GM12878 (cell line): ENCODE results near the gene KCNAB3. TPM values are rescaled to one million over a fixed set of nuclear protein-coding genes. Genes with fewer than 3 reads are reported as not detected.

Experiments
- ATAC-seq: fragments of 200-7000 bp; cut with Tn5 transposase; 3 replicates; pipeline ENCODE4 v1.9.1; 2020; ENCODE audit warnings: mild to moderate bottlenecking, moderate library complexity
- BruUV-seq: library from RNA; stranded (reverse); fragments of 400-500 nt; replicated peaks from 2 replicates; lab custom pipeline; 2021; lab: Mats Ljungman, UMichigan
- CTCF ChIA-PET: fragments of 300-600 bp; sonication (Branson Sonifier 250); formaldehyde crosslinking; extraction: SDS; loops from one replicate; lab custom pipeline; 2021; ENCODE audit warnings: inconsistent platforms; lab: Yijun Ruan, JAX
- POLR2A ChIA-PET: fragments of 350-600 bp; formaldehyde crosslinking; extraction: SDS; loops from one replicate; lab custom pipeline; 2021; ENCODE audit warnings: inconsistent platforms; lab: Charles Lee
- RAD21 ChIA-PET: fragments of 300-600 bp; sonication (Branson Sonifier 250); formaldehyde crosslinking; loops from one replicate; lab custom pipeline; 2023; ENCODE audit warnings: antibody characterized with exemption; ENCODE audit not compliant: unreplicated experiment; lab: Charles Lee
- SMC1A ChIA-PET: fragments of 300-600 bp; sonication (Branson Sonifier 250); formaldehyde crosslinking; loops from one replicate; lab custom pipeline; 2023; ENCODE audit not compliant: unreplicated experiment, uncharacterized antibody; lab: Charles Lee
- DNase-seq: peaks from one replicate; pipeline ENCODE4 v3.0.0-alpha.2; 2011; ENCODE audit warnings: low read depth, low spot score
- FAIRE-seq: peaks from 3 replicates; lab custom pipeline; 2011; peaks lifted over from hg19 to GRCh38; lab: Jason Lieb, UNC
- H2AFZ ChIP-seq: 2 replicates; pipeline ENCODE4 v1.6.0; 2011; ENCODE audit warnings: low read depth, low read length, control low read depth; ENCODE audit not compliant: control insufficient read depth
- H3K27ac ChIP-seq: 2 replicates; pipeline ENCODE4 v1.5.1; 2011; ENCODE audit warnings: control low read depth; ENCODE audit not compliant: control insufficient read depth, insufficient read depth
- H3K27me3 ChIP-seq, 2 experiments: replicated peaks in 1 of 2; 2 replicates each; pipeline versions ENCODE4 v1.6.0 to v1.6.1; 2011; ENCODE audit warnings: low read length in 1 of 2; ENCODE audit not compliant: control insufficient read depth in 2 of 2, insufficient read depth in 2 of 2
- H3K36me3 ChIP-seq, 2 experiments: 2 replicates each; pipeline ENCODE4 v1.5.1; 2011; ENCODE audit warnings: low read length in 1 of 2; ENCODE audit not compliant: control insufficient read depth in 2 of 2, insufficient read depth in 2 of 2
- H3K4me1 ChIP-seq: 2 replicates; pipeline ENCODE4 v1.6.1; 2011; ENCODE audit warnings: mild to moderate bottlenecking, low read length, moderate library complexity, mixed read lengths; ENCODE audit not compliant: control insufficient read depth, insufficient read depth
- H3K4me2 ChIP-seq: 2 replicates; pipeline ENCODE4 v1.6.0; 2011; ENCODE audit warnings: control low read depth; ENCODE audit not compliant: control insufficient read depth, insufficient read depth
- H3K4me3 ChIP-seq: fragments of 200-600 bp; sonication (generic); 2 replicates; pipeline ENCODE4 v1.5.1; 2016
- H3K79me2 ChIP-seq: 2 replicates; pipeline ENCODE4 v1.6.0; 2011; ENCODE audit warnings: low read length; ENCODE audit not compliant: control insufficient read depth, insufficient read depth
- H3K9ac ChIP-seq: 2 replicates; pipeline ENCODE4 v1.8.0; 2011; ENCODE audit warnings: low read length, control low read depth, mixed read lengths; ENCODE audit not compliant: control insufficient read depth, insufficient read depth
- H3K9me3 ChIP-seq: replicated peaks from 3 replicates; pipeline ENCODE4 v1.5.1; 2011; ENCODE audit warnings: mild to moderate bottlenecking, low read length; ENCODE audit not compliant: control insufficient read depth, insufficient read depth
- H4K20me1 ChIP-seq: 2 replicates; pipeline ENCODE4 v1.6.0; 2011; ENCODE audit not compliant: control insufficient read depth, insufficient read depth
- EGR1 ChIP-seq, 2 experiments: IDR thresholded peaks; 1 replicate in 1 of 2; 2 replicates in 1 of 2; pipeline ENCODE4 v1.6.1; 2011 to 2012; ENCODE audit warnings: low read depth in 2 of 2, low read length in 2 of 2, borderline replicate concordance in 1 of 2, mild to moderate bottlenecking in 1 of 2, moderate library complexity in 1 of 2
- NFXL1 ChIP-seq: fragments of 450-650 bp; IDR thresholded peaks from 2 replicates; pipeline ENCODE4 v1.6.1; 2017; ENCODE audit warnings: antibody characterized with exemption, mild to moderate bottlenecking, borderline replicate concordance
- NFYB ChIP-seq: IDR thresholded peaks from 2 replicates; pipeline ENCODE4 v1.6.1; 2011; ENCODE audit warnings: low read depth, mild to moderate bottlenecking, low read length, improper control_type of control experiment, moderate library complexity; ENCODE audit not compliant: insufficient read depth
- RBBP5 ChIP-seq: fragments of 200-600 bp; sonication (generic); conservative IDR thresholded peaks from 2 replicates; pipeline ENCODE4 v1.6.1; 2016
- SIN3A ChIP-seq: IDR thresholded peaks from 2 replicates; pipeline ENCODE4 v1.6.1; 2012; ENCODE audit warnings: low read depth, low read length, improper control_type of control experiment
- ZSCAN29 ChIP-seq: fragments of 450-650 bp; IDR thresholded peaks from 2 replicates; pipeline ENCODE4 v1.6.1; 2017; ENCODE audit warnings: mild to moderate bottlenecking, moderate library complexity
- WGBS: methylation state at CpG from one replicate; pipeline ENCODE4 v1.1.6; 2016; ENCODE audit warnings: low lambda C conversion rate; ENCODE audit not compliant: insufficient replicate concordance, insufficient coverage; ENCODE audit errors: missing lambda C conversion rate; 5-methylcytosine and 5-hydroxymethylcytosine counted together
- in situ Hi-C: fragments of 300-500 bp; cut with MboI; formaldehyde crosslinking; loops from 9 replicates; pipeline ENCODE4 v1.14.3; 2018; ENCODE audit warnings: mixed read lengths
- intact Hi-C: fragments of 100-400 bp; cut with micrococcal nuclease; formaldehyde crosslinking; loops from one replicate; pipeline ENCODE4 v1.14.2; 2022; ENCODE audit not compliant: unreplicated experiment
- polyA plus RNA-seq, 11 experiments: library from polyadenylated mRNA; depleted of rRNA in 4 of 11; unstranded in 6 of 11; stranded (reverse) in 5 of 11; fragments of >200 nt; fragmentation: Nextera tagmentation in 4 of 11; fragmentation: Illumina TruSeq in 1 of 11; extraction: Ambion mirVana in 4 of 11; extraction: Trizol in 1 of 11; gene quantifications; 1 replicate in 1 of 11; 2 replicates in 10 of 11; pipeline versions ENCODE4 v1.2.1 to v1.2.3, GENCODE V29; 2011 to 2016; ENCODE audit warnings: inconsistent platforms in 2 of 11, missing spikeins in 2 of 11, low read depth in 1 of 11
- total RNA-seq, 4 experiments: library from RNA; depleted of rRNA in 3 of 4; stranded (reverse); fragments of >200 nt in 3 of 4; fragmentation: Illumina TruSeq in 1 of 4; extraction: Trizol in 1 of 4; gene quantifications; 2 replicates each; pipeline versions ENCODE4 v1.2.1 to v1.2.3, GENCODE V29; 2013 to 2021
- TF ChIP-seq, protein P1 (sequence below): fragments of 450-650 bp; IDR thresholded peaks from 2 replicates; pipeline ENCODE4 v1.6.1; 2018; ENCODE audit warnings: mild to moderate bottlenecking, low read depth, moderate library complexity; ENCODE audit not compliant: partially characterized antibody
- TF ChIP-seq, protein P2 (sequence below): fragments of 150-350 bp; IDR thresholded peaks from 2 replicates; pipeline ENCODE4 v1.6.1; 2014; ENCODE audit warnings: mild to moderate bottlenecking, low read depth, low read length

Gene KCNAB3
- total and polyA plus RNA-seq, 10 of the 15 experiments (the other 5 are each of a cell fraction or from before 2014, with no cell fraction given) = 0.22 to 7.9 (median 1.8) TPM

DNA sequence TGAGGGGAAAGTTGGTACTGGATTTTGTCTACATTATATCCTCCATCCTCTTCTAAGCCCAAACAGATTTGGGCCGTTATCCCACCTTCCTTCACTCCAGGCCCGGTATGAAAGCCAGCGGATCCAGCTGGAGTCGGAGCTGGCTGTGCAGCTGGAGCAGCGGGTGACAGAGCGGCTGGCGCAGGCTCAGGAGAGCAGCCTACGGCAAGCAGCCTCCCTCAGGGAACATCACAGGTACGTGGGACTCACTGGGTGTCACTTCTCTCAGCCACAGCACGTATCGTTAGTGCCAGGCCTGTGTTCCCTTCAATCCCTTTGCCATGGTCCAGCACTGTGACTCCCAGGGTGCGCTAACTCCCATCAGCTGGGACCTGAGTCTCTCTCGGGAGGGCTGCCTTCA is 13.6 kb upstream of the KCNAB3 start (continued):
- TF ChIP-seq, protein P1, sequence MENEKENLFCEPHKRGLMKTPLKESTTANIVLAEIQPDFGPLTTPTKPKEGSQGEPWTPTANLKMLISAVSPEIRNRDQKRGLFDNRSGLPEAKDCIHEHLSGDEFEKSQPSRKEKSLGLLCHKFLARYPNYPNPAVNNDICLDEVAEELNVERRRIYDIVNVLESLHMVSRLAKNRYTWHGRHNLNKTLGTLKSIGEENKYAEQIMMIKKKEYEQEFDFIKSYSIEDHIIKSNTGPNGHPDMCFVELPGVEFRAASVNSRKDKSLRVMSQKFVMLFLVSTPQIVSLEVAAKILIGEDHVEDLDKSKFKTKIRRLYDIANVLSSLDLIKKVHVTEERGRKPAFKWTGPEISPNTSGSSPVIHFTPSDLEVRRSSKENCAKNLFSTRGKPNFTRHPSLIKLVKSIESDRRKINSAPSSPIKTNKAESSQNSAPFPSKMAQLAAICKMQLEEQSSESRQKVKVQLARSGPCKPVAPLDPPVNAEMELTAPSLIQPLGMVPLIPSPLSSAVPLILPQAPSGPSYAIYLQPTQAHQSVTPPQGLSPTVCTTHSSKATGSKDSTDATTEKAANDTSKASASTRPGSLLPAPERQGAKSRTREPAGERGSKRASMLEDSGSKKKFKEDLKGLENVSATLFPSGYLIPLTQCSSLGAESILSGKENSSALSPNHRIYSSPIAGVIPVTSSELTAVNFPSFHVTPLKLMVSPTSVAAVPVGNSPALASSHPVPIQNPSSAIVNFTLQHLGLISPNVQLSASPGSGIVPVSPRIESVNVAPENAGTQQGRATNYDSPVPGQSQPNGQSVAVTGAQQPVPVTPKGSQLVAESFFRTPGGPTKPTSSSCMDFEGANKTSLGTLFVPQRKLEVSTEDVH = no peak
- TF ChIP-seq ZSCAN29 (no peak), SIN3A (no peak), RBBP5 (no peak), EGR1 (IDR thresholded peaks at IDR 0.05; ENCODE audit: borderline replicate concordance in 1 of 2, low read depth in 2 of 2, low read length in 2 of 2) (no peak)
- TF ChIP-seq, protein P2, sequence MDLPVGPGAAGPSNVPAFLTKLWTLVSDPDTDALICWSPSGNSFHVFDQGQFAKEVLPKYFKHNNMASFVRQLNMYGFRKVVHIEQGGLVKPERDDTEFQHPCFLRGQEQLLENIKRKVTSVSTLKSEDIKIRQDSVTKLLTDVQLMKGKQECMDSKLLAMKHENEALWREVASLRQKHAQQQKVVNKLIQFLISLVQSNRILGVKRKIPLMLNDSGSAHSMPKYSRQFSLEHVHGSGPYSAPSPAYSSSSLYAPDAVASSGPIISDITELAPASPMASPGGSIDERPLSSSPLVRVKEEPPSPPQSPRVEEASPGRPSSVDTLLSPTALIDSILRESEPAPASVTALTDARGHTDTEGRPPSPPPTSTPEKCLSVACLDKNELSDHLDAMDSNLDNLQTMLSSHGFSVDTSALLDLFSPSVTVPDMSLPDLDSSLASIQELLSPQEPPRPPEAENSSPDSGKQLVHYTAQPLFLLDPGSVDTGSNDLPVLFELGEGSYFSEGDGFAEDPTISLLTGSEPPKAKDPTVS = no peak

DNA sequence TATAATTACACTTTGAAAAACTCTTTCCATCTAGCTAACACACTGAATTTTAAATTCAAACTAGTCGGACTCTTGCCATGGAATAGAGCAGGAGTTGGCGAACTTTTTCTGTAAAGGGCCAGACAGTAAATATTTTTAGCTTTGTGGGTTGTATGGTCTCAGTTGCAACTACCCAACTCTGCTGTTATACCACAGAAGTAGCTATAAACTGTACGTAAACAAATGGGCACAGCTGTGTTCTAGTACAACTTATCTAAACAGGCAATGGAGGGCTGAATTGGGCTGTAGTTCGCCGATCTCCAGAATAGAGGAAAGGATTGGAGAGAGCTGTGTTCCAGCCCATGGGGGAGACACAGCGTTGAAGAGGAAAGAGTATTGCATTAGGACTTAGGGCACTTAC is 11.1 kb upstream of the KCNAB3 start:
- ATAC-seq (no peak), DNase-seq (no peak), FAIRE-seq (no peak)
- Histone ChIP-seq H3K79me2 (no peaks in the 10 kb centered on the region), H4K20me1 (no peaks in the 10 kb centered on the region), H3K27me3 (no peaks in the 10 kb centered on the region), H3K4me1 (no peaks in the 10 kb centered on the region), H3K4me2 (no peak overlapping the region), H3K36me3 (peaks cover 8 to 22% of the 10 kb centered on the region in 2 experiments), H3K27ac (no peak overlapping the region), H3K4me3 (no peak overlapping the region), H2AFZ (no peak overlapping the region), H3K9ac (no peak overlapping the region), H3K9me3 (no peaks in the 10 kb centered on the region)
- ChIA-PET CTCF (interaction anchor here (0.5 to 3.3 kb wide), 4 partner anchors 30 to 513 kb away, joined by 3 to 13 read pairs (median 4); no protein-coding TSS in a partner anchor), SMC1A (interaction anchor here (0.8 to 1.1 kb wide), 2 partner anchors 10 to 43 kb away, joined by 3 to 4 read pairs; no protein-coding TSS in a partner anchor), RAD21 (interaction anchor here (1.3 kb wide), 1 partner anchor 120 kb away, joined by 3 read pairs; no protein-coding TSS in a partner anchor), POLR2A (interaction anchor here (1.2 to 1.6 kb wide), 2 partner anchors 9 to 11 kb away, joined by 3 to 5 read pairs; partner anchors contain the start of genes CNTROB and TRAPPC1)
- TF ChIP-seq NFYB = no peak
- TF ChIP-seq NFXL1 = no peak
- WGBS = 100% methylated on average over 6 of the region's 6 CpGs
- in situ Hi-C loops = no loop called here
- intact Hi-C loops = no loop called here
- BruUV-seq = no TSS peak
